Parathyroid adenoma (tissue), 2 donors: ENCODE data around the gene PDHA1.

Source experiments
- H2AFZ ChIP-seq: fragments of 300-600 bp; sonication (generic); one replicate; pipeline ENCODE4 v1.7.0; 2017; ENCODE audit warnings: antibody characterized with exemption, mild to moderate bottlenecking
- H3K27ac ChIP-seq: fragments of 300-600 bp; sonication (generic); one replicate; pipeline ENCODE4 v1.7.0; 2017
- H3K27me3 ChIP-seq: fragments of 300-600 bp; sonication (generic); one replicate; pipeline ENCODE4 v1.7.0; 2017; ENCODE audit warnings: low read length; ENCODE audit not compliant: control insufficient read depth, insufficient read depth
- H3K36me3 ChIP-seq: fragments of 300-600 bp; sonication (generic); one replicate; pipeline ENCODE4 v1.7.0; 2017; ENCODE audit warnings: low read length; ENCODE audit not compliant: control insufficient read depth, insufficient read depth
- H3K4me1 ChIP-seq: fragments of 300-600 bp; sonication (generic); one replicate; pipeline ENCODE4 v1.7.0; 2017; ENCODE audit warnings: control low read depth
- H3K4me2 ChIP-seq: fragments of 300-600 bp; sonication (generic); one replicate; pipeline ENCODE4 v1.7.0; 2017; ENCODE audit warnings: low read length
- H3K4me3 ChIP-seq: fragments of 300-600 bp; sonication (generic); one replicate; pipeline ENCODE4 v1.7.0; 2017; ENCODE audit warnings: low read depth, low read length
- H3K79me2 ChIP-seq: fragments of 300-600 bp; sonication (generic); one replicate; pipeline ENCODE4 v1.7.0; 2017; ENCODE audit warnings: control low read depth
- H3K9ac ChIP-seq: fragments of 300-600 bp; sonication (generic); one replicate; pipeline ENCODE4 v1.7.0; 2017; ENCODE audit warnings: mild to moderate bottlenecking
- H3K9me3 ChIP-seq: fragments of 300-600 bp; sonication (generic); one replicate; pipeline ENCODE4 v1.7.0; 2017; ENCODE audit warnings: low read length; ENCODE audit not compliant: control insufficient read depth
- CTCF ChIP-seq: fragments of 300-600 bp; sonication (generic); IDR thresholded peaks from one replicate; pipeline ENCODE4 v1.7.0; 2017; ENCODE audit warnings: antibody characterized with exemption, mild to moderate bottlenecking
- donor health status: primary hyperparathyroidism.

Gene PDHA1

GRCh38 chrX:19332983-19333382 is 10.7 kb upstream of the PDHA1 start:
- Histone ChIP-seq H3K9me3 (no peaks in the 10 kb centered on the region), H2AFZ (no peak overlapping the region), H3K4me2 (no peak overlapping the region), H3K4me3 (no peak overlapping the region), H3K36me3 (no peaks in the 10 kb centered on the region), H3K9ac (no peak overlapping the region), H3K79me2 (no peaks in the 10 kb centered on the region), H3K27ac (no peak overlapping the region), H3K27me3 (no peaks in the 10 kb centered on the region), H3K4me1 (no peaks in the 10 kb centered on the region)
- TF ChIP-seq CTCF = no peak

- TF ChIP-seq CTCF = no peak
- no peaks in the 10 kb centered on the region for H3K9me3 ChIP-seq
- H3K27ac ChIP-seq = no peak overlapping the region
- H3K79me2 ChIP-seq = no peaks in the 10 kb centered on the region
- H3K4me3 ChIP-seq = no peak overlapping the region
- H3K9ac ChIP-seq = no peak overlapping the region
- no peaks in the 10 kb centered on the region for H3K36me3 ChIP-seq
- H3K4me1 ChIP-seq = no peaks in the 10 kb centered on the region
- no peaks in the 10 kb centered on the region for H3K27me3 ChIP-seq
- no peak overlapping the region for H2AFZ ChIP-seq
- H3K4me2 ChIP-seq = no peak overlapping the region
These were observed 8.6 kb upstream of the PDHA1 start for GRCh38 chrX:19334945-19335626.

- no peaks in the 10 kb centered on the region for H3K9me3 ChIP-seq
- H3K27me3 ChIP-seq = no peaks in the 10 kb centered on the region
- no peak overlapping the region for H3K9ac ChIP-seq
- no peaks in the 10 kb centered on the region for H3K36me3 ChIP-seq
- peaks cover 6% of the 10 kb centered on the region for H3K4me1 ChIP-seq
- TF ChIP-seq CTCF = no peak
- H3K79me2 ChIP-seq = peaks cover 6% of the 10 kb centered on the region
- peak overlapping the region; percentile 86 for H2AFZ ChIP-seq
- H3K4me2 ChIP-seq = peak overlapping the region; percentile 51
- H3K27ac ChIP-seq = peak overlapping the region; percentile 89
- peak overlapping the region; percentile 72 for H3K4me3 ChIP-seq
These were observed 1.3 kb upstream of the PDHA1 start for GRCh38 chrX:19342331-19342906.

- Histone ChIP-seq H2AFZ (peak overlapping the region; percentile 86), H3K4me3 (peak overlapping the region; percentile 72), H3K27me3 (no peaks in the 10 kb centered on the region), H3K36me3 (no peaks in the 10 kb centered on the region), H3K9me3 (no peaks in the 10 kb centered on the region), H3K27ac (peak overlapping the region; percentile 89), H3K4me1 (peaks cover 6% of the 10 kb centered on the region), H3K79me2 (peaks cover 6% of the 10 kb centered on the region), H3K4me2 (peak overlapping the region; percentile 51), H3K9ac (no peak overlapping the region)
- no peak for TF ChIP-seq CTCF
These were observed 617 bp upstream of the PDHA1 start for GRCh38 chrX:19343085-19343534.

GRCh38 chrX:19344661-19345060 is 934 bp downstream of the PDHA1 start:
- Histone ChIP-seq H3K27ac (peak overlapping the region; percentile 89), H3K4me2 (peak overlapping the region; percentile 65), H3K27me3 (no peaks in the 10 kb centered on the region), H3K9me3 (no peaks in the 10 kb centered on the region), H3K9ac (no peak overlapping the region), H3K36me3 (no peaks in the 10 kb centered on the region), H3K4me3 (peak overlapping the region; percentile 72), H2AFZ (no peak overlapping the region), H3K79me2 (peaks cover 6% of the 10 kb centered on the region), H3K4me1 (peaks cover 6% of the 10 kb centered on the region)
- no peak for TF ChIP-seq CTCF
